Ovary (tissue), 3 donors: ENCODE results near the gene ATAD2B.

Experiments
- CTCF ChIP-seq, 3 donors: fragments of 450-650 bp in 2 of 3; fragments of 200-600 bp in 1 of 3; IDR thresholded peaks; one replicate each; pipeline versions ENCODE4 v1.5.1 to v1.8.0; 2016 to 2022; ENCODE audit warnings: antibody characterized with exemption in 3 of 3, mild to moderate bottlenecking in 1 of 3
- EP300 ChIP-seq: sonication (generic); formaldehyde crosslinking; IDR thresholded peaks from one replicate; pipeline ENCODE4 v1.6.1; 2017; ENCODE audit warnings: antibody characterized with exemption
- donor health status: DM: no; HTN: no; CAD: no.

DNA sequence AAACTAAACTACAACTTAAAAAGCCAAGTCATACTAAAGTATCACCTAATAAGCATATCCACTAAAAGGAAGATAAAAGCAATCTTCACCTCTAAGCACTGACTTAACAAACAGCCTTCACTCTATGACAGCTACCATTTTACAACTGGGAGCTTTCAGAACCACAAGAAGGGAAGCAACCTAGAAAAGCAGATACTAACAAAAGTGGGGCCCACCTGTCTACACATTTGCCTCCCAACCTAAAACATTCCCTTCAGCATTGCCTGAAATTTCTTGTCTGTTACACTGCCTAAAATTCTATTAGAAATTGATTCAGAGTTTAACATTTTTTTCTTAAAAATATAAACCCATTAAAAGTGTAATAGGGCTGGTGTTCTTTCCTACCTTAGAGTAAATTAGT lies 172.0 kb downstream of the ATAD2B start:
- TF ChIP-seq CTCF (IDR thresholded peaks at IDR 0.05) (no peak), EP300 (no peak)
